GM21423 (cell line): ENCODE measurements around the gene NOL9.

Experiments used
- ATAC-seq: cut with Tn5 transposase; IDR thresholded peaks from one replicate; pipeline ENCODE4 v1.9.1; 2021; ENCODE audit warnings: mild to moderate bottlenecking, moderate library complexity; ENCODE audit not compliant: unreplicated experiment

The NOL9 gene

GRCh38 chr1:6491081-6491449, 63.2 kb downstream of the NOL9 start:
- no peak for ATAC-seq

GRCh38 chr1:6490181-6491080, 63.9 kb downstream of the NOL9 start:
- peak; percentile 50 for ATAC-seq

- ATAC-seq = peak; percentile 58
Observed at GRCh38 chr1:6489799-6490180, 64.5 kb downstream of the NOL9 start.

- no peak for ATAC-seq
Observed at GRCh38 chr1:6489383-6489765, 64.9 kb downstream of the NOL9 start.

GRCh38 chr1:6488602-6489382, 65.5 kb downstream of the NOL9 start:
- no peak for ATAC-seq

GRCh38 chr1:6487804-6488484, 66.4 kb downstream of the NOL9 start:
- no peak for ATAC-seq

GRCh38 chr1:6486433-6487011, 67.8 kb downstream of the NOL9 start:
- peak; percentile 35 for ATAC-seq

- no peak for ATAC-seq
Observed at GRCh38 chr1:6485168-6486101, 68.9 kb downstream of the NOL9 start.

- no peak for ATAC-seq
Observed at GRCh38 chr1:6484826-6485167, 69.5 kb downstream of the NOL9 start.

- no peak for ATAC-seq
Observed at GRCh38 chr1:6483761-6484117, 70.6 kb downstream of the NOL9 start.

GRCh38 chr1:6483017-6483760, 71.1 kb downstream of the NOL9 start:
- ATAC-seq = no peak

- no peak for ATAC-seq
Observed at GRCh38 chr1:6481820-6482219, 72.5 kb downstream of the NOL9 start.

- no peak for ATAC-seq
Observed at GRCh38 chr1:6477039-6477820, 77.1 kb downstream of the NOL9 start.

- no peak for ATAC-seq
Observed at GRCh38 chr1:6476483-6476882, 77.8 kb downstream of the NOL9 start.

GRCh38 chr1:6475381-6476133, 78.8 kb downstream of the NOL9 start:
- ATAC-seq = peak; percentile 58

- ATAC-seq = no peak
Observed at GRCh38 chr1:6474815-6475282, 79.5 kb downstream of the NOL9 start.

GRCh38 chr1:6473974-6474814, 80.1 kb downstream of the NOL9 start:
- no peak for ATAC-seq
